HG02798 (cell line): ENCODE measurements around the gene NMT2.

ENCODE experiments used
- ATAC-seq: cut with Tn5 transposase; IDR thresholded peaks from one replicate; pipeline ENCODE4 v1.9.1; 2021; ENCODE audit warnings: mild to moderate bottlenecking; ENCODE audit not compliant: unreplicated experiment, poor library complexity

Gene NMT2

GRCh38 chr10:15147594-15148392 lies 20.7 kb downstream of the NMT2 start:
- no peak for ATAC-seq

DNA sequence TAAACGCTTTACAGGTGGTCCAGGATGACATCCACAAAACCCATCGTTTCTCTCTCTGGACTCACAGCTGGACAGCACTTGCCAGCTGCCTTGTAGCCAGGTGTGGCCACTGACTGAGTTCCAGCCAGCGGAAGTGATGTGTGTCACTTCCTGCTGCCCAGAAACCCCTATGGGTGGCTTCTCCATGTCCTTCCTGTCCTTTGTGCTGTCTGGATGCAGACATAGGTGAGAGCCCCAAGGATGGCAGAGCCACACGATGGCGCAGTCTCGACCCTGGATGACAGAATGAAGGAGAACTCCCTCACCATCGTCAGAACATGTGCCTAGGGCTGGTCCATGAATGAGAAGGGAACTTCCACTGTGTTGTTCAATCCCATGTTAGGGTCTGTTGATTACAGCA lies 22.1 kb downstream of the NMT2 start:
- ATAC-seq: no peak

DNA sequence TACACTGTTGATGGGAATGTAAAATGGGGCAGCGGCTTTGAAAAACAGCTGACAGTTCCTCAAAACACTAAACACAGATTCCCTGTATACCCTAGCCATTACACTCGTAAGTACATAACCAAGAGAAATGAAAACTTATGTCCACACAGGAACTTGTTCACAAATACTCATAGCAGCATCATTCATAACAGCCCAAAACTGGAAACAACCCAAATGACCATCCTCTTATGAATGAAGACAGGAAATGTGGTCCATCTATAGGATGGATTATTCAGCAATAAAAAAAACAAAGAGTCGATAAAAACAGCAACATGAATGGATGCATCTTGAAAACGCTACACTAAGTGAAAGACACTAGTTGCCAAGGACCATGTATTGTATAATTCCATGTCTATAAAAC lies 23.7 kb downstream of the NMT2 start:
- no peak for ATAC-seq

- ATAC-seq: peak; percentile 90
Observed at GRCh38 chr10:15141136-15142054, 27.1 kb downstream of the NMT2 start.

- no peak for ATAC-seq
Observed at GRCh38 chr10:15140698-15141097, 27.8 kb downstream of the NMT2 start.

DNA sequence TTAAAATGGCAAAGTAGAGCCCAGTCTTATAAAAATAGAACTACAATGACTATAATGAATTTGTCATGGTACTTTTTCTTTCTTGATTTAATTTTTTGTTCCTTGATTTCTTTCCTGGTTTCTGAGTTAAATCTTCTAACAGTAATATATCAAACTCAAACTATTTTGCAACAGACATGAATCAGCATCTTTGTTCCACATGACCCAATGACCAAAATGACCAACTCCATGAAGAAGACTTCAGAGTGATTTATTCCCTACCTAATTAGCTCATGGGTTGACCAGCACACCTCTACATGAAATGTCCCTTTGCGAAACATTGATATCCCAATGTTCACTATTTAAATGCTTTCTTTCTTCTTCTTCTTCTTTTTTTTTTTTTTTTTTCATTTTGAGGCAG lies 30.9 kb downstream of the NMT2 start:
- no peak for ATAC-seq

DNA sequence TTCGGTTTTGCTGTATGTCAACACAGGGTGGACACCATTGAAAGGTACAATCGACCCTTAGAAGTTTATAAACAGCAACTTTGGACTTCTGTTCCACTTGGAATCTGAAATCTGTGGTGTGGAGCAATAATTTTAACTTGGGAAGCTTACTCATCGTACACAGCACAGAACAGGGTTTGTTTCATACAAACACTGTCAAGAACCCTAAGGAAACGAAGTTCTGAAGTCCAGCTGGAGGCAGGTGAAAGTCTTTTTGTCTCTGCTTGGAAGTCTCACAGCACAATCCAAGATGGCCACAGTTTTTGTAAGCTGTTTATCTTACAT lies 31.5 kb downstream of the NMT2 start:
- ATAC-seq: no peak

DNA sequence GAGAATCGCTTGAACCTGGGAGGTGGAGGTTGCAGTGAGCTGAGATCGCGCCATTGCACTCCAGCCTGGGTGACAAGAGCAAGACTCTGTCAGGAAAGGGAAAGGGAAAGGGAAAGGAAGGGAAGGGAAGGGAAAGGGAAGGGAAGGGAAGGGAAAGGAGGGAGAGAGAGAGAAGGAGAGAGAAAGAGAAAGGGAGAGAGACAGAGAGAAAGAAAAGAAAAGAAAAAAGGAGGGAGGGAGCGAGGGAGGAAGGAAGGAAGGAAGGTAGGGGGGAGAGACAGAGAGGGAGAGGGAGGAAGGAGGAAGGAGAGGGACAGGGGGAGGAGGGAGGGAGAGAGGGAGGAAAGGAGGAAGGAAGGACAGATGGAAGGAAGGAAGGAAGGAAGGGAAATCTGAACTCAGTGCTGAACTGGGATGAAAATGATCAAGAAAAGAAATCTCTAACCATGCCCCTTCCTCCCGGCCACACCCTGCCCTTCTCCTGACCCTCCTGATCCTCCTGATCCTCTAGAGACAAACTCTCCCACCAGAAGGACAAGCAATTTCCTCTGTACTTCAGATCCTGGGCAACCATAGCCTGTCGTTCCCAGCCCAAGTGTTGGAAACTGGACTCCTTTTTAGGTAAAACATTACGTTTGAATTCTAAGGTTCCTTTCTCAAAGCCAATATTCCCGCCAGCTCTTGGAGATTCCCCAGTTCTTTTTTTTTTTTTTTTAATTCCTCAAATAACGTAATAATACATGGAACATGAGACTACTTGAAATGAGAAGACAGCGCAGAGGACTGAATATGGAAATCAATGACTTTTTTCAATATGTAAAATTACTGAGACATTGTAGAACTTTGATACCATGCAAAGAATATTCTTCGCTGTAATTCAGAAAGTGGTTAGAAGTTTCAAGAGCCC lies 32.1 kb downstream of the NMT2 start:
- no peak for ATAC-seq

- no peak for ATAC-seq
Observed at GRCh38 chr10:15131330-15131729, 37.2 kb downstream of the NMT2 start.

DNA sequence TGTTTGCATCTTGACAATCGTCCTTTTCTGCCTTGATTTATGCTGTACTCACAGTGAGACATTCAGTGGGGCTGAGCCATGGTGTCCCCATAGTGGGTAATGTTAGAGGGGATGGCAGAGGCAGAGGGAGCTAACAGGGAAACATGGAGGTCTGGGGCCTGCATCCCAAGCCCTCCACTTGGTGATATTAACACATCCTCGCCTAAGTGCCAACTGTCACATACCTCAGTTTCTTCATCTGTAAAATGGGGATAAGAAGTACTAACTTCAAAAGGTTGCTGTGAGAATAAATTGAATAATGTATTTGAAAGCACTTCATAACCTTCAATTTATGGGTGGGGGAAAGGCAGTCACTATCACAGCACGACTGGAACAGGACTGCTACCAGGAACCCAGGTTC lies 43.6 kb downstream of the NMT2 start:
- ATAC-seq: no peak

DNA sequence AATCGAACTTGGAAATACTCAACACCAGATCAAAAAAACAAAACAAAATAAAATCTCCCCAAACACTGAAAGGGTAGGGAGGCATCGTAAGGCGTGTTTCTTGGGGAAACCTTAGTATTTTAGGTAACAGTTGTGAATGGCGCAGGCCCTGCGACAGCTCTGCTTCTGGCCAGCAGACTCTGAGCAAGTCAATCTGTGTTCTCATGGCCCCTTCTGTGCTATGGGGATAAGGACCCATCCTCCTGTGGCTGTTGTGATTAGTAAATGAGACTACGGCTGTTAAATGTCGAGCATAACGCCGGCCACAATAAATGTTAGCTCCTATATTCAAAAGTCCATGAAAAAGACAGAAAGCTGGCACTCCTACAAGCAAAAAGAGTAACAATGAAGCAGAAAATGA lies 44.3 kb downstream of the NMT2 start:
- no peak for ATAC-seq

DNA sequence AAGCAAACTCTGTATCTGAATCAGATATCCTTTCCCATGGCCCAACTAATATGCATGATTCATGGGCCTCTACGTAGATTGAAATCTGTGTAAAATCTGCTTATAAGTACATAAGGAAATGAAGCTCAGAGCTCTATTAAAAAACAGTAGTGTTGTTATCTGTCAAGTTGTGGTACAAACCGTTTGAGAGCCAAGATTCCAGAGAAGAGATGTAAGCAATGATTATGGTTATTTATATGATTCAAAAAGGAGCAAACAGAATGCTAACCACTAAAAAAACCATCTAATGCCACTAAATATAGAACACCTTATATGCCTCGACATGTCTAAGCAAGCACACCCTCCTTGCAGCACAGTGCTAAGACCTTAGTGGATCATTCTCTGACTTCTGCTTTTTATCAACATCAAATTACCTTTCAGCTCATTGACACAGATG lies 44.7 kb downstream of the NMT2 start:
- ATAC-seq: no peak

- peak; percentile 94 for ATAC-seq
Observed at GRCh38 chr10:15122477-15123030, 45.9 kb downstream of the NMT2 start.

DNA sequence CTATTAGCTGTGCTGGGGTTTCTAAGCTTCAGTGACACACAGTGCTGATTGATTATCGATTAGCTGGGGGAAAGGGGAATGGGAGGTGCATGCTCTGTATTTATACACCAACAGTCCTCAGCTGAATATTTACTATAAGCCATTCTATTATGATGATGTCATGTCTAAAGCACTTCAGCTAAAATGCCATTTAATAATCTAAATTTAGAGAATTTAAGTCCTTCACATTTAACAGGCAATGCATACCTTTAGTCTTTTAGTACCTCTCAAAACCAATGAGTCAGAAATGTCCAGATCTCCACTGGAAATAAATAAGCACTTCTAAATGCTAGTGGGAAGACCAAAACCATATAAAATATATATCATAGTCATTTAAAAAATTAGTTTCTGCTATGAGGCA lies 46.8 kb downstream of the NMT2 start:
- ATAC-seq: no peak

- ATAC-seq: no peak
Observed at GRCh38 chr10:15120523-15120922, 48.0 kb downstream of the NMT2 start.

DNA sequence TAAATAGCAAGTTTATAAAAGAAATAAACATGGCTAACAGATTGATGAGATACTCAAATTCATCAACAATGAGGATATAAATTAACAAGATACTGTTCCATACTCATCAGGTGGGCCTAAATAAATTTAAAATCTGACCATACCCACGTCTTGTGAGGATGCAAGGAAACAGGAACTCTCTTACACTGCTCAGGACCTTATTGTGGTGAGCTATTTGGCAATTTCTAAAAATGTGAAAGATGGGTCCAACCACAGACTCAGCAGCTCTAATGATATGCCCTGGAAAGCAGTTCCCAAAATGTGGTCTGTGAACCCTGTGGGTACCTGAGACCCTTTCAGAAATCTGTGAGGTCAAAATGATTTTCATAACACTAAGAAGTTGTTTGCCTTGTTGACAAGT lies 49.9 kb downstream of the NMT2 start:
- no peak for ATAC-seq

DNA sequence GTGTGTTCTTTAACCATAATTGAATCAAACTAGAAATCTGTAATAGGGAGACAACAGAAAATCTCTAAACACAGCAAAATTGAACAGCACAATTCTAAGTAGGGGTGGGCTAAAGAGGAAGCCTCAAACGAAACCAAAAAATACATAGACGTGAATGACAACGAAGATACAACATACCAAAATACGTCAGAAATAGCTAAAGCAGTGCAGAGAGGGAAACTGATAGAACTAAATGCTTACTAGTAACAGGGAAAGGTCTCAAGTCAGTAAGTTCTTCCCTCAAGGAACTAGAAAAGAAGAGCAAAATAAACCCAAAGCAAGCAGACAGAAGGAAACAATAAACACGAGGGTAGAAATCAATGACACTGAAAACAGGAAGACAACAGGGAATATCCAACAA lies 52.3 kb downstream of the NMT2 start:
- ATAC-seq: no peak

- no peak for ATAC-seq
Observed at GRCh38 chr10:15113766-15114165, 54.7 kb downstream of the NMT2 start.

- no peak for ATAC-seq
Observed at GRCh38 chr10:15112657-15113056, 55.8 kb downstream of the NMT2 start.

- ATAC-seq: peak; percentile 82
Observed at GRCh38 chr10:15106352-15107013, 62.0 kb downstream of the NMT2 start.
